ENCODE data around the gene RBM34.

- peak; percentile 12; the same call in 1 of the 2 replicates for TF ChIP-seq CTCF (conservative IDR thresholded peaks at IDR 0.05)
- TF ChIP-seq ZFX (IDR thresholded peaks at IDR 0.05), result no peak
Observed at GRCh38 chr1:235160957-235161684, at the start of gene RBM34.

Data from C4-2B (cell line).